OCI-LY3 (cell line): ENCODE data around the gene SNAI1.

ENCODE experiments used
- CTCF ChIP-seq: fragments of 200-600, 300-600 bp; sonication (generic); IDR thresholded peaks from 2 replicates; pipeline ENCODE4 v1.5.1; 2014; ENCODE audit warnings: antibody characterized with exemption, low read length, low read depth
- EZH2phosphoT487 ChIP-seq: fragments of 200-600 bp; shearing (Covaris generic); IDR thresholded peaks from 2 replicates; pipeline ENCODE4 v1.6.1; 2018; ENCODE audit warnings: antibody characterized with exemption, mixed run types, low read depth

- TF ChIP-seq CTCF (no peak), EZH2phosphoT487 (no peak)
Observed at GRCh38 chr20:50007369-50007768, 24.6 kb downstream of the SNAI1 start.
